WTC11 (cell line): ENCODE measurements around the gene COPZ2.

Experiments used
- CTCF ChIP-seq: fragments of 200-600 bp; IDR thresholded peaks from 2 replicates; pipeline ENCODE4 v1.8.0; 2022; ENCODE audit warnings: antibody characterized with exemption
- ESRRA ChIP-seq: sonication (generic); formaldehyde crosslinking; IDR thresholded peaks from 2 replicates; pipeline ENCODE4 v1.8.1; 2022; ENCODE audit warnings: mild to moderate bottlenecking, missing genetic modification reagents, borderline replicate concordance
- ETV6 ChIP-seq: sonication (generic); formaldehyde crosslinking; IDR thresholded peaks from 2 replicates; pipeline ENCODE4 v1.8.1; 2022; ENCODE audit warnings: mild to moderate bottlenecking, missing genetic modification reagents
- FOXJ3 ChIP-seq: sonication (generic); formaldehyde crosslinking; IDR thresholded peaks from 2 replicates; pipeline ENCODE4 v1.9.0; 2021; ENCODE audit warnings: missing genetic modification reagents, mild to moderate bottlenecking, borderline replicate concordance
- MAX ChIP-seq: sonication (generic); formaldehyde crosslinking; IDR thresholded peaks from 2 replicates; pipeline ENCODE4 v1.8.0; 2022; ENCODE audit warnings: mild to moderate bottlenecking, missing genetic modification reagents
- TCF7 ChIP-seq: sonication (generic); formaldehyde crosslinking; IDR thresholded peaks from 2 replicates; pipeline ENCODE4 v1.8.0; 2022; ENCODE audit warnings: mild to moderate bottlenecking, low read depth, missing genetic modification reagents, moderate library complexity
- TF ChIP-seq, protein P1 (sequence below): sonication (generic); formaldehyde crosslinking; IDR thresholded peaks from 2 replicates; pipeline ENCODE4 v1.8.1; 2022; ENCODE audit warnings: low read depth, missing genetic modification reagents, borderline replicate concordance

GRCh38 chr17:47989700-47990099, 47.9 kb downstream of the COPZ2 start:
- TF ChIP-seq ESRRA (CRISPR knock-in tag) (no peak), CTCF (no peak), MAX (CRISPR knock-in tag) (no peak), FOXJ3 (CRISPR knock-in tag) (no peak), TCF7 (CRISPR knock-in tag) (no peak), ETV6 (no peak)
- TF ChIP-seq, protein P1, sequence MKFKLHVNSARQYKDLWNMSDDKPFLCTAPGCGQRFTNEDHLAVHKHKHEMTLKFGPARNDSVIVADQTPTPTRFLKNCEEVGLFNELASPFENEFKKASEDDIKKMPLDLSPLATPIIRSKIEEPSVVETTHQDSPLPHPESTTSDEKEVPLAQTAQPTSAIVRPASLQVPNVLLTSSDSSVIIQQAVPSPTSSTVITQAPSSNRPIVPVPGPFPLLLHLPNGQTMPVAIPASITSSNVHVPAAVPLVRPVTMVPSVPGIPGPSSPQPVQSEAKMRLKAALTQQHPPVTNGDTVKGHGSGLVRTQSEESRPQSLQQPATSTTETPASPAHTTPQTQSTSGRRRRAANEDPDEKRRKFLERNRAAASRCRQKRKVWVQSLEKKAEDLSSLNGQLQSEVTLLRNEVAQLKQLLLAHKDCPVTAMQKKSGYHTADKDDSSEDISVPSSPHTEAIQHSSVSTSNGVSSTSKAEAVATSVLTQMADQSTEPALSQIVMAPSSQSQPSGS (CRISPR knock-in tag) = no peak
